K562 (cell line): ENCODE measurements around the gene KLHL6. TPM values are rescaled to one million over a fixed set of nuclear protein-coding genes. Genes with fewer than 3 reads are reported as not detected.

Experiments used
- ATAC-seq: fragments of 200-7000 bp; cut with Tn5 transposase; 3 replicates; pipeline ENCODE4 v1.9.1; 2020; ENCODE audit warnings: moderate library complexity
- BruUV-seq: library from RNA; stranded (reverse); fragments of 400-500 nt; replicated peaks from 2 replicates; lab custom pipeline; 2021; lab: Mats Ljungman, UMichigan
- CTCF ChIA-PET: fragments of 300-600 bp; formaldehyde crosslinking; extraction: SDS; loops from one replicate; lab custom pipeline; 2021; ENCODE audit warnings: low intra/inter-chr PET ratio; lab: Yijun Ruan, JAX
- POLR2A ChIA-PET: fragments of 300-600, 350-650 bp; sonication (Branson Sonifier 250); formaldehyde crosslinking; extraction: SDS; loops from one replicate; lab custom pipeline; 2021; ENCODE audit warnings: antibody characterized with exemption, inconsistent platforms; lab: Yijun Ruan, JAX
- DNase-seq, 4 experiments: peaks; one replicate each; pipeline versions ENCODE4 v3.0.0 to v3.0.0-alpha.2; 2011 to 2018; ENCODE audit warnings: low spot score in 3 of 4, mixed read lengths in 3 of 4; ENCODE audit errors: extremely low read depth in 1 of 4
- FAIRE-seq: peaks from 2 replicates; lab custom pipeline; 2011; peaks lifted over from hg19 to GRCh38; lab: Jason Lieb, UNC
- H2AFZ ChIP-seq: 2 replicates; pipeline ENCODE4 v1.6.0; 2011; ENCODE audit warnings: low read depth, low read length, control low read depth, inconsistent platforms
- H3K27ac ChIP-seq: fragments of 200-600 bp; 3 replicates; pipeline ENCODE4 v1.8.0; 2011; ENCODE audit warnings: low read depth, mild to moderate bottlenecking, control low read depth, inconsistent platforms, low read length, moderate library complexity, mixed read lengths; ENCODE audit errors: extremely low read depth
- H3K27me3 ChIP-seq, 2 experiments: fragments of 300-600 bp in 1 of 2; 2 replicates in 1 of 2; 3 replicates in 1 of 2; pipeline versions ENCODE4 v1.6.0 to v1.8.0; 2011; ENCODE audit warnings: inconsistent platforms in 2 of 2, low read length in 2 of 2, mild to moderate bottlenecking in 1 of 2, mixed read lengths in 1 of 2, moderate library complexity in 1 of 2; ENCODE audit not compliant: control insufficient read depth in 2 of 2, insufficient read depth in 2 of 2
- H3K36me3 ChIP-seq: fragments of 300-600 bp; 3 replicates; pipeline ENCODE4 v1.8.0; 2011; ENCODE audit warnings: mild to moderate bottlenecking, low read length, inconsistent platforms; ENCODE audit not compliant: control insufficient read depth, insufficient read depth
- H3K4me1 ChIP-seq, 2 experiments: fragments of 200-600 bp in 1 of 2; replicated peaks in 1 of 2; 2 replicates in 1 of 2; 3 replicates in 1 of 2; pipeline versions ENCODE4 v1.5.1 to v1.8.0; 2011; ENCODE audit warnings: inconsistent platforms in 2 of 2, low read length in 2 of 2, mild to moderate bottlenecking in 1 of 2, mixed read lengths in 1 of 2, moderate library complexity in 1 of 2; ENCODE audit not compliant: control insufficient read depth in 2 of 2, insufficient read depth in 2 of 2
- H3K4me2 ChIP-seq: 2 replicates; pipeline ENCODE4 v1.6.1; 2011; ENCODE audit warnings: low read length, control low read depth, inconsistent platforms, mixed read lengths; ENCODE audit not compliant: insufficient read depth
- H3K4me3 ChIP-seq: fragments of 200-600 bp; sonication (generic), shearing (Covaris generic); 2 replicates; pipeline ENCODE4 v1.5.1; 2016; ENCODE audit warnings: control low read depth, inconsistent platforms
- H3K79me2 ChIP-seq: fragments of 200-600 bp; 3 replicates; pipeline ENCODE4 v1.8.0; 2011; ENCODE audit warnings: low read length, inconsistent platforms; ENCODE audit not compliant: control insufficient read depth, insufficient read depth
- H3K9ac ChIP-seq, 2 experiments: 2 replicates each; pipeline versions ENCODE4 v1.6.0 to v1.6.1; 2011; ENCODE audit warnings: low read depth in 2 of 2, low read length in 2 of 2, control low read depth in 1 of 2, inconsistent platforms in 1 of 2, mild to moderate bottlenecking in 1 of 2, mixed read lengths in 1 of 2; ENCODE audit not compliant: insufficient read depth in 1 of 2
- H3K9me1 ChIP-seq: one replicate; pipeline ENCODE4 v1.6.0; 2011; ENCODE audit warnings: inconsistent platforms, mild to moderate bottlenecking, low read length, moderate library complexity; ENCODE audit not compliant: control insufficient read depth, insufficient read depth
- H3K9me3 ChIP-seq: replicated peaks from 2 replicates; pipeline ENCODE4 v1.5.1; 2011; ENCODE audit warnings: low read depth, low read length, inconsistent platforms; ENCODE audit not compliant: control insufficient read depth, insufficient read depth
- H4K20me1 ChIP-seq: replicated peaks from 2 replicates; pipeline ENCODE4 v1.6.1; 2011; ENCODE audit warnings: low read length, inconsistent platforms, mixed read lengths; ENCODE audit not compliant: control insufficient read depth, insufficient read depth
- CBFA2T3 ChIP-seq: fragments of 450-650 bp; IDR thresholded peaks from 2 replicates; pipeline ENCODE4 v1.6.1; 2017
- CC2D1A ChIP-seq: fragments of 450-650 bp; IDR thresholded peaks from 2 replicates; pipeline ENCODE4 v1.6.1; 2017; ENCODE audit warnings: mild to moderate bottlenecking
- CREBBP ChIP-seq: IDR thresholded peaks from one replicate; pipeline ENCODE4 v1.6.1; 2012; ENCODE audit warnings: low read depth, mild to moderate bottlenecking, control low read depth, inconsistent platforms, low read length
- ELF2 ChIP-seq: fragments of 250-450 bp; sonication (Bioruptor Pico); IDR thresholded peaks from 2 replicates; pipeline ENCODE4 v1.5.0; 2021; ENCODE audit warnings: mild to moderate bottlenecking
- KAT7 ChIP-seq: sonication (generic); formaldehyde crosslinking; IDR thresholded peaks from 2 replicates; pipeline ENCODE4 v1.8.0; 2022; ENCODE audit warnings: missing genetic modification reagents, mild to moderate bottlenecking, borderline replicate concordance
- KLF16 ChIP-seq: IDR thresholded peaks from 2 replicates; pipeline ENCODE4 v1.6.1; 2016; ENCODE audit warnings: antibody characterized with exemption
- MAZ ChIP-seq, 2 experiments: fragments of 450-650 bp in 1 of 2; sonication (generic) in 1 of 2; formaldehyde crosslinking; IDR thresholded peaks in 1 of 2; conservative IDR thresholded peaks in 1 of 2; 2 replicates each; pipeline versions ENCODE4 v1.4.0 to v1.5.0; 2020; ENCODE audit warnings: mild to moderate bottlenecking in 1 of 2, missing genetic modification reagents in 1 of 2
- NFATC3 ChIP-seq: fragments of 450-650 bp; IDR thresholded peaks from 2 replicates; pipeline ENCODE4 v1.6.1; 2017; ENCODE audit warnings: mild to moderate bottlenecking
- RBFOX2 ChIP-seq: fragments of 200-400 bp; formaldehyde crosslinking; IDR thresholded peaks from 2 replicates; pipeline ENCODE4 v1.6.1; 2017; ENCODE audit warnings: low read depth, mild to moderate bottlenecking, low read length, moderate library complexity
- SMAD1 ChIP-seq: fragments of 150-350 bp; IDR thresholded peaks from 2 replicates; pipeline ENCODE4 v1.6.1; 2014; ENCODE audit warnings: low read length, low read depth; ENCODE audit not compliant: partially characterized antibody
- SP1 ChIP-seq: sonication (generic); formaldehyde crosslinking; IDR thresholded peaks from 2 replicates; pipeline ENCODE4 v1.8.1; 2022; ENCODE audit warnings: mild to moderate bottlenecking, missing genetic modification reagents
- SPI1 ChIP-seq: IDR thresholded peaks from 2 replicates; pipeline ENCODE4 v1.6.1; 2011; ENCODE audit warnings: low read depth, low read length, control low read depth, borderline replicate concordance
- TCF3 ChIP-seq: sonication (generic); formaldehyde crosslinking; IDR thresholded peaks from 2 replicates; pipeline ENCODE4 v1.4.0; 2020; ENCODE audit warnings: mild to moderate bottlenecking, missing genetic modification reagents
- ZNF444 ChIP-seq: fragments of 250-450 bp; sonication (Bioruptor Pico); IDR thresholded peaks from 2 replicates; pipeline ENCODE4 v1.4.0; 2020; ENCODE audit warnings: mild to moderate bottlenecking, moderate library complexity
- ZZZ3 ChIP-seq: fragments of 450-650 bp; IDR thresholded peaks from 2 replicates; pipeline ENCODE4 v1.6.1; 2016; ENCODE audit warnings: antibody characterized with exemption, mild to moderate bottlenecking, moderate library complexity
- WGBS: fragments of 100-300 bp; shearing (Covaris generic); methylation state at CpG from one replicate; pipeline ENCODE4 v1.1.6; 2016; ENCODE audit warnings: low coverage, mixed read lengths; ENCODE audit not compliant: insufficient coverage; ENCODE audit errors: missing lambda C conversion rate; 5-methylcytosine and 5-hydroxymethylcytosine counted together
- in situ Hi-C: fragments of 300-500 bp; cut with MboI; formaldehyde crosslinking; loops from 4 replicates; pipeline ENCODE4 v1.15.0; 2018; ENCODE audit warnings: inconsistent platforms, mixed read lengths
- intact Hi-C: fragments of 100-400 bp; cut with micrococcal nuclease; formaldehyde crosslinking; loops from 2 replicates; pipeline ENCODE4 v1.14.2; 2022
- polyA plus RNA-seq, 8 experiments: library from polyadenylated mRNA; depleted of rRNA in 4 of 8; stranded (reverse) in 5 of 8; unstranded in 3 of 8; fragments of >200 nt; fragmentation: Nextera tagmentation in 2 of 8; fragmentation: Illumina TruSeq in 1 of 8; extraction: Ambion mirVana in 2 of 8; extraction: Trizol in 1 of 8; gene quantifications; 2 replicates each; pipeline versions ENCODE4 v1.2.1 to v1.2.3, GENCODE V29; 2011 to 2014; ENCODE audit warnings: inconsistent platforms in 1 of 8, missing spikeins in 1 of 8
- total RNA-seq, 7 experiments: library from RNA; depleted of rRNA in 6 of 7; stranded (reverse); fragments of >200 nt in 6 of 7; fragmentation: Illumina TruSeq in 2 of 7; extraction: Trizol in 2 of 7; gene quantifications; 2 replicates each; pipeline versions ENCODE4 v1.2.1 to v1.2.3, GENCODE V29; 2011 to 2021; ENCODE audit warnings: low replicate concordance in 1 of 7
- TF ChIP-seq, protein P1 (sequence below): sonication (generic); formaldehyde crosslinking; IDR thresholded peaks from 2 replicates; pipeline ENCODE4 v1.8.0; 2022; ENCODE audit warnings: missing genetic modification reagents, mild to moderate bottlenecking, moderate library complexity, borderline replicate concordance
- TF ChIP-seq, protein P2 (sequence below): IDR thresholded peaks from 3 replicates; pipeline ENCODE4 v1.6.1; 2011; ENCODE audit warnings: borderline replicate concordance, mild to moderate bottlenecking, moderate library complexity; ENCODE audit not compliant: insufficient read length; ENCODE audit errors: extremely low read depth
- TF ChIP-seq, protein P3 (sequence below): fragments of 200-800 bp; sonication (Bioruptor generic); IDR thresholded peaks from 2 replicates; pipeline ENCODE4 v1.6.1; 2017; ENCODE audit warnings: missing genetic modification characterization, missing compliant biosample characterization

Gene KLHL6
- total and polyA plus RNA-seq, 9 of the 15 experiments (the other 6 are each of a cell fraction or from before 2014, with no cell fraction given): 0.18 to 2.1 (median 1.4) TPM

- in situ Hi-C loops: no loop called here
- ChIA-PET POLR2A (interaction anchor here (0.6 to 1.1 kb wide), 2 partner anchors 15 to 41 kb away, joined by 3 read pairs; no protein-coding TSS in a partner anchor), CTCF (interaction anchor here (0.7 kb wide), 1 partner anchor 285 kb away, joined by 3 read pairs; no protein-coding TSS in a partner anchor)
- DNase-seq (peak in 1 of 4 experiments; percentile 61), ATAC-seq (peak; percentile 37), FAIRE-seq (peak; percentile 52)
- Histone ChIP-seq H3K4me2 (peak overlapping the region; percentile 39; the same call in 1 of the 2 replicates), H3K9me3 (no peaks in the 10 kb centered on the region), H3K27me3 (no peaks in the 10 kb centered on the region), H3K27ac (no peak overlapping the region), H3K79me2 (no peaks in the 10 kb centered on the region), H2AFZ (peak overlapping the region; percentile 48; the same call in 1 of the 2 replicates), H3K36me3 (no peaks in the 10 kb centered on the region), H4K20me1 (no peaks in the 10 kb centered on the region), H3K9ac (peak overlapping the region in 1 of 2 experiments; percentile 10; a peak in 2 of 4 replicates), H3K4me1 (peaks cover 11 to 17% of the 10 kb centered on the region in 2 experiments), H3K4me3 (no peak overlapping the region), H3K9me1 (no peaks in the 10 kb centered on the region)
- BruUV-seq: no TSS peak
- intact Hi-C loops: no loop called here
- 5% methylated on average over 8 of the region's 8 CpGs for WGBS
- no peak for TF ChIP-seq SMAD1
- TF ChIP-seq, protein P1, sequence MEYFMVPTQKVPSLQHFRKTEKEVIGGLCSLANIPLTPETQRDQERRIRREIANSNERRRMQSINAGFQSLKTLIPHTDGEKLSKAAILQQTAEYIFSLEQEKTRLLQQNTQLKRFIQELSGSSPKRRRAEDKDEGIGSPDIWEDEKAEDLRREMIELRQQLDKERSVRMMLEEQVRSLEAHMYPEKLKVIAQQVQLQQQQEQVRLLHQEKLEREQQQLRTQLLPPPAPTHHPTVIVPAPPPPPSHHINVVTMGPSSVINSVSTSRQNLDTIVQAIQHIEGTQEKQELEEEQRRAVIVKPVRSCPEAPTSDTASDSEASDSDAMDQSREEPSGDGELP (CRISPR knock-in tag): peak; percentile 37; the same call in 1 of the 2 replicates
- TF ChIP-seq, protein P2, sequence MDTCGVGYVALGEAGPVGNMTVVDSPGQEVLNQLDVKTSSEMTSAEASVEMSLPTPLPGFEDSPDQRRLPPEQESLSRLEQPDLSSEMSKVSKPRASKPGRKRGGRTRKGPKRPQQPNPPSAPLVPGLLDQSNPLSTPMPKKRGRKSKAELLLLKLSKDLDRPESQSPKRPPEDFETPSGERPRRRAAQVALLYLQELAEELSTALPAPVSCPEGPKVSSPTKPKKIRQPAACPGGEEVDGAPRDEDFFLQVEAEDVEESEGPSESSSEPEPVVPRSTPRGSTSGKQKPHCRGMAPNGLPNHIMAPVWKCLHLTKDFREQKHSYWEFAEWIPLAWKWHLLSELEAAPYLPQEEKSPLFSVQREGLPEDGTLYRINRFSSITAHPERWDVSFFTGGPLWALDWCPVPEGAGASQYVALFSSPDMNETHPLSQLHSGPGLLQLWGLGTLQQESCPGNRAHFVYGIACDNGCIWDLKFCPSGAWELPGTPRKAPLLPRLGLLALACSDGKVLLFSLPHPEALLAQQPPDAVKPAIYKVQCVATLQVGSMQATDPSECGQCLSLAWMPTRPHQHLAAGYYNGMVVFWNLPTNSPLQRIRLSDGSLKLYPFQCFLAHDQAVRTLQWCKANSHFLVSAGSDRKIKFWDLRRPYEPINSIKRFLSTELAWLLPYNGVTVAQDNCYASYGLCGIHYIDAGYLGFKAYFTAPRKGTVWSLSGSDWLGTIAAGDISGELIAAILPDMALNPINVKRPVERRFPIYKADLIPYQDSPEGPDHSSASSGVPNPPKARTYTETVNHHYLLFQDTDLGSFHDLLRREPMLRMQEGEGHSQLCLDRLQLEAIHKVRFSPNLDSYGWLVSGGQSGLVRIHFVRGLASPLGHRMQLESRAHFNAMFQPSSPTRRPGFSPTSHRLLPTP: no peak
- TF ChIP-seq ELF2 (CRISPR knock-in tag): no peak
- no peak for TF ChIP-seq MAZ (CRISPR knock-in tag; conservative IDR thresholded peaks at IDR 0.05 in 1 of 2, IDR thresholded peaks at IDR 0.05 in 1 of 2)
- peak; percentile 32 for TF ChIP-seq TCF3 (CRISPR knock-in tag)
- TF ChIP-seq NFATC3: no peak
- no peak for TF ChIP-seq SP1 (CRISPR knock-in tag)
- peak; percentile 39; the same call in 1 of the 2 replicates for TF ChIP-seq SPI1
- TF ChIP-seq CBFA2T3: peak; percentile 36; the same call in 1 of the 2 replicates
- no peak for TF ChIP-seq ZZZ3
- TF ChIP-seq, protein P3, sequence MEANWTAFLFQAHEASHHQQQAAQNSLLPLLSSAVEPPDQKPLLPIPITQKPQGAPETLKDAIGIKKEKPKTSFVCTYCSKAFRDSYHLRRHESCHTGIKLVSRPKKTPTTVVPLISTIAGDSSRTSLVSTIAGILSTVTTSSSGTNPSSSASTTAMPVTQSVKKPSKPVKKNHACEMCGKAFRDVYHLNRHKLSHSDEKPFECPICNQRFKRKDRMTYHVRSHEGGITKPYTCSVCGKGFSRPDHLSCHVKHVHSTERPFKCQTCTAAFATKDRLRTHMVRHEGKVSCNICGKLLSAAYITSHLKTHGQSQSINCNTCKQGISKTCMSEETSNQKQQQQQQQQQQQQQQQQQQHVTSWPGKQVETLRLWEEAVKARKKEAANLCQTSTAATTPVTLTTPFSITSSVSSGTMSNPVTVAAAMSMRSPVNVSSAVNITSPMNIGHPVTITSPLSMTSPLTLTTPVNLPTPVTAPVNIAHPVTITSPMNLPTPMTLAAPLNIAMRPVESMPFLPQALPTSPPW (CRISPR knock-in tag): peak; percentile 42; the same call in 1 of the 2 replicates
- TF ChIP-seq CC2D1A: no peak
- peak; percentile 61; the same call in 1 of the 2 replicates for TF ChIP-seq KLF16
- TF ChIP-seq CREBBP: no peak
- TF ChIP-seq RBFOX2: no peak
- no peak for TF ChIP-seq ZNF444 (CRISPR knock-in tag)
- TF ChIP-seq KAT7 (CRISPR knock-in tag): no peak
Measured at GRCh38 chr3:183477801-183478456, 77.6 kb downstream of the KLHL6 start.
